ENCODE measurements around the gene PTPRG. TPM values are rescaled to one million over a fixed set of nuclear protein-coding genes. Genes with fewer than 3 reads are reported as not detected.

PTPRG gene
- total RNA-seq, 1 experiment from 2014 or later, result 69.3 TPM

DNA sequence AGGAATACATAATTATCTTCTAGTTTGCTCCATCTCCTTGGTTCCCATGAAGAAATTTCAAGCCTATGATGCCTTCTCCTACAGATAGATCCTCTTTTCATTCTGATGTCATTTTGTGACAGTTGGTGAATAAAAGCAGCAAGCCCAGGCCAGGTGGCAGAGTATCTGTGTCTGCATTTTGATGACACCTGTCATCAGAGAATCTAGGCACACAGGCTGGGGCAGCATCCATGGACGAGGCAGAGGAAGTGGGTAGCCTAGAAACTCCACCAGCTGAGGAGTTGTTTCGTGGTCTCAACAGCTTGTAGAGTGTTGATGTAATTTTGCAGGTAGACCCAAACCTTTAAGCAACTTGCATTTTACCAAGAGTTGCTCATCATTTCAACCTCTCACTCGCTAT lies 542.2 kb downstream of the PTPRG start:
- no peak overlapping the region for H4K91ac ChIP-seq (ENCODE audit: insufficient read length, low read depth, low read length)
- H2AFZ ChIP-seq (ENCODE audit: low read length), result no peak overlapping the region
- H3K18ac ChIP-seq (ENCODE audit: insufficient read length, low read depth, low read length), result no peak overlapping the region
- no peak overlapping the region for H4K8ac ChIP-seq (replicated peaks; ENCODE audit: insufficient read length, low read depth, low read length)
- Mint-ChIP-seq H3K4me3 (no peak overlapping the region), H3K4me1 (no peaks in the 10 kb centered on the region), H3K9me3 (peaks cover 6 to 7% of the 10 kb centered on the region in 2 experiments; a peak in 4 of 5 replicates), H3K36me3 (ENCODE audit: insufficient read depth in 1 of 3, low read depth in 3 of 3) (peaks cover 2 to 6% (median 4%) of the 10 kb centered on the region in 3 experiments; a peak in 6 of 7 replicates), H3K27me3 (ENCODE audit: low read depth) (no peaks in the 10 kb centered on the region), H3K27ac (no peak overlapping the region; a peak in 1 of 7 replicates)
- H3K27me3 ChIP-seq (ENCODE audit: insufficient read depth, low read length), result no peaks in the 10 kb centered on the region
- H3T11ph ChIP-seq (ENCODE audit: low read length), result no peak overlapping the region
- no peak overlapping the region for H3K4ac ChIP-seq (ENCODE audit: low read depth, low read length)
- H3K9ac ChIP-seq (ENCODE audit: extremely low read depth, insufficient read length, low read length), result no peak overlapping the region
- no peak overlapping the region for H2BK120ac ChIP-seq (ENCODE audit: low read depth, low read length, poor library complexity, severe bottlenecking)
- H3K79me2 ChIP-seq (ENCODE audit: insufficient read depth, low read length), result no peaks in the 10 kb centered on the region
- H3K4me1 ChIP-seq (ENCODE audit: insufficient read depth, low read length), result no peaks in the 10 kb centered on the region
- H3K4me2 ChIP-seq (ENCODE audit: insufficient read depth, insufficient read length, low read length), result no peak overlapping the region
- no peaks in the 10 kb centered on the region for H4K20me1 ChIP-seq (ENCODE audit: control insufficient read depth, insufficient read depth, insufficient read length)
- H3K79me1 ChIP-seq (ENCODE audit: insufficient read depth, low read depth, low read length, poor library complexity, severe bottlenecking), result no peaks in the 10 kb centered on the region
- H3K23me2 ChIP-seq (ENCODE audit: insufficient read length, low read depth, low read length, poor library complexity, severe bottlenecking), result no peaks in the 10 kb centered on the region
- no peak for DNase-seq
- WGBS (ENCODE audit: extremely low coverage, insufficient read length, low lambda C conversion rate), result no CpG with 5 or more reads among the region's 3 CpGs
- H3K14ac ChIP-seq (ENCODE audit: insufficient read depth, low read length), result no peak overlapping the region
- H2AK5ac ChIP-seq (ENCODE audit: insufficient read length, low read length), result no peak overlapping the region
- no peak overlapping the region for H2BK5ac ChIP-seq (ENCODE audit: insufficient read length, low read length)
- no peak for TF ChIP-seq CTCF (conservative IDR thresholded peaks at IDR 0.05)
- no peak overlapping the region for H3K23ac ChIP-seq (ENCODE audit: insufficient read length, low read depth, low read length)
- H2BK12ac ChIP-seq (ENCODE audit: insufficient read length, low read depth, low read length), result no peak overlapping the region
- H3K9me3 ChIP-seq (ENCODE audit: control insufficient read depth, low read depth, low read length), result no peaks in the 10 kb centered on the region
- no peak overlapping the region for H3K27ac ChIP-seq (ENCODE audit: insufficient read length, low read depth, low read length)
- no peak overlapping the region for H4K5ac ChIP-seq (ENCODE audit: insufficient read length, low read depth, low read length)
- no peak overlapping the region for H2BK20ac ChIP-seq (ENCODE audit: low read depth, low read length, poor library complexity, severe bottlenecking)
- H2BK15ac ChIP-seq (ENCODE audit: low read depth, low read length), result no peak overlapping the region
- no peak overlapping the region for H3K56ac ChIP-seq (ENCODE audit: insufficient read length, low read depth, low read length)
